Measurements from ENCODE around the gene RIGI.
"Not testable (repeated sequence)": the region's sequence is repeated elsewhere in the genome, so short reads cannot be mapped to it uniquely, and the experiment has no call there.

RIGI gene

GRCh38 chr9:32525709-32526030 is 326 bp downstream of the RIGI start:
- DNase-seq, result no peak

DNA sequence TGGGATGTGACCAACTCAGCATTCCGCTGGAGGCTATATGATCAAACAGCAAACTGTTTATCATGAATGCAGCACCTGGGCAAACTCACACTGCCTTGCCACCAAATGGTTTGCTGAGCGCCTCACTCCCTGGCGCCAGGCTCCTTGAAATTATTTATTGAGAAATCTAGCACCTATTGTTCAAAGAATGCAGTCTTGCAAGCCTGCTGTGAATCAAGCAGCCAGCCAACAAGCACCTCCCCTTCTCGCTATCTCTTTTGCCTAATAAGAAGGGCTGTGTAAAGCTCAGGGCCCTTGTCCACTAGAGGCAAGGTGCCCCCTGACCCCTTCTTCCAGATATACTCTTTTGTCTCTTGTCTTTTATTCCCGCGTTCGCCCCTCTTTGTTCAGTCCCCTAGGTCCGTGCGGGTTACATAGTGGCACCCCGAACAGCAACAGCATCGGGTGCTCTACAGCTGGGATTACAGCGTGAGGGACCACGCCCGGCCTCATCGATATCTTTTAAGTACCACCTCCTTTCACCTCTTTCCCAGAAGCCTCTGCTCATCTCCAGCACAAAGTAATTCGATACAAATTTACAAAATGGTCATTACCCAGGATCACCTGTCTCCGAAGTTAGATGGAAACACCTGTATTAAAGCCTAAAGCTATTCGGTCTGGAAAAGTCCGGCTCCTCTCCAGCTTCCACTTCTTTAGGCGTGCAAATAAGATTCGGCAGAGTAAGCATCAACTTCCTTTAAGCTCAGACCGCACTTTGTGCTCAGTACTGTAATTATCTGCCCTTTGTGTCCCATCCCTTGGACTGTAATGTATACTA is 896 bp downstream of the RIGI start:
- peak; percentile 33 for DNase-seq

- not testable (repeated sequence) for DNase-seq
Observed at GRCh38 chr9:32524558-32524891, 1.5 kb downstream of the RIGI start.

DNA sequence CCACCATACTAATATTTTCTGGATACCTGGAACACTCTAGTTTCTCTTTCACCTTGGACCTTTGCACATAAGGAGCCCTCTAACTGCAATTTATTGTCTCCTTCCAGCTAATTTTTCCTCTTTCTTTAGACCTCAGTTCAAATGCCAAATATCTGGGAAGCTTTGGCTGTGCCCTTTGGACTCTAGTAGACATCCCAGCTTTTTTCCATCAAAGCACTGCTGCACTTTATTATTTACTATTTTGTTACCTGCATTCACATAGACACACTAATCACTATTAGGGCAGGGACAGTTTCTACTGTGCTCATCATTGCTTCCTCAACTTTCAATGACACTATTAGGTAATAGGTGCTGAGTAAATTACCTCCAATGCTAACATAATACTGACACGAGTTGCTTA is 2.1 kb downstream of the RIGI start:
- no peak for DNase-seq

DNA sequence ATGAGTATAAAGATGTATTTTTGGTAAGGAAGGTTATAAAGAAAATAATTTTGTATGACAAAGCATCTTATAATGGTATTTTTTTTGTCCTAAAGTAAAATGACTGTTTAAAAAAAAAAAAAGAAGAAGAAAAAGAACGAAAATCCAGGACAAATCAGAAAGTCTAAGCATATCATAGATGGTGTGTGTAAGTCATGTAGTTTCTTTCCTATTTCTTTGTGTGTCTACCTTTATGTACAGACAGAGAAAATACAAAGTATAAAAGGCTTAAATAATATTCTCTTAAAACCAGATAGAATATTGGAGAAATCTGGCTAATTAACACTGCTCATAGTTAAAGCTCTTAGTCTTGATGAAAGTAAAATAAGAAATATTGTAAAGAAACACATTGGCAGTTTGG is 7.7 kb downstream of the RIGI start:
- DNase-seq, result no peak

GRCh38 chr9:32516241-32516640 is 9.8 kb downstream of the RIGI start:
- no peak for DNase-seq

- no peak for DNase-seq
Observed at GRCh38 chr9:32508728-32509127, 17.3 kb downstream of the RIGI start.

- DNase-seq, result no peak
Observed at GRCh38 chr9:32503008-32503407, 23.0 kb downstream of the RIGI start.

- no peak for DNase-seq
Observed at GRCh38 chr9:32502464-32502863, 23.5 kb downstream of the RIGI start.

GRCh38 chr9:32501868-32502267 is 24.1 kb downstream of the RIGI start:
- DNase-seq, result no peak

GRCh38 chr9:32500768-32501167 is 25.2 kb downstream of the RIGI start:
- no peak for DNase-seq

GRCh38 chr9:32497921-32498320 is 28.1 kb downstream of the RIGI start:
- DNase-seq, result no peak

- DNase-seq, result no peak
Observed at GRCh38 chr9:32490601-32491000, 35.4 kb downstream of the RIGI start.

GRCh38 chr9:32487981-32488380 is 38.0 kb downstream of the RIGI start:
- DNase-seq, result no peak

DNA sequence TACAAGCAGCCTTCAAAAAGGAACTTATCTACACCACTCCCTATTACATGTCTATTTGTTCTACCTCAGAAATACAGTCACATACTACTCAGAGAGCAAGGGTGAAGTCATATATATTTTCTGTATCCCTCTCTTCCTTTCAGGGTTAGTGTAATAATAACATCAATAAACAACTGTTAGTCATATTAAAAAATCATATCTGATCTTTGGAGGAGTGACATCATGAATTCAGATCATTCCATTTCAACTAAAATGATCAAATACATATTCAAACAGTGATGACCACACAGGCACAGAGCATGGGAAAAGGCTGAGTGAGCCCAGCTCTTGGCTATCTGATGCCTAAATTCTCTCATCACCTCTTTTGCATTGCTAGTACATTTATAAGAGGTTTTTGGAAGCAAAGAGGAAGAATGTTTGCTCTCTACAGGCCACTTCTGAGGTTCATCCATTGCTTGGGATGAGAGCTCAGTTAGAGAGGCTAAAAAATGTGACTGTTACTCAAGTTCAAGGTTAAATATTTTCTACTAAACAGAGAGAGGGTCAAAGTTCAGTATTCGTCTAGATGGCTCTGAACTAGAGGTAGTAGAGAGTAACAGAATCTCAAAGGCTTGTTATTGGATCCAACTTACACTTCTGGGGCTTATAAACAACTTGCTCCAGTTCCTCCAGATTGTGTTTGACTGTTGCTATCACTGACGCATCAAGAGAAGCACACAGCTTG is 39.0 kb downstream of the RIGI start:
- DNase-seq, result no peak

DNA sequence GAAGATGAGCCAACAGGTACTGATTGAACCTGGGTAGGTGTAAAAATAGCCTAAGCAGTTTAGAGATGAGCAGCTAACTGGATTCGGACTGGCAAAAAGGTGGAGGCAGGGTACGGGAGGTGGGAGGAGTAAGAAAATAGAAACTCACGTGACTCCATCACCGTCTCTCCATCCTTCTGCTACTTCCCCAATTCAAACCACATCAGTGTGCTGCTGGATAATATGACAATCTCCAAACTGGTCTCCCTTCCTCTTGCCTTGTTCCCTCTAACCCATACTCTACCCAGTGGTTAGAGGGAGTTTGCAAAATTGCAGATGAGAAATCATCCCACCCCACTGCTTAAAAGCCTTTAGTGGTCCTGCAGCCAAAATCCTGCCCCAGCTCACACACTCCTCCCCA is 42.7 kb downstream of the RIGI start:
- no peak for DNase-seq
